IPS DF 6.9 (cell line): ENCODE data around the gene IL19.

Source experiments
- DNase-seq: peaks from one replicate; pipeline ENCODE4 v3.0.0-alpha.2; 2013; ENCODE audit warnings: low read depth, low spot score
- H3K27ac ChIP-seq: one replicate; pipeline ENCODE4 v1.5.1; 2013; ENCODE audit warnings: low read length, control low read depth
- H3K27me3 ChIP-seq: 2 replicates; pipeline ENCODE4 v1.6.1; 2013; ENCODE audit warnings: mild to moderate bottlenecking, low read length; ENCODE audit not compliant: control insufficient read depth, insufficient read depth
- H3K36me3 ChIP-seq: 2 replicates; pipeline ENCODE4 v1.6.1; 2013; ENCODE audit warnings: low read length; ENCODE audit not compliant: control insufficient read depth, insufficient read depth
- H3K4me1 ChIP-seq: 2 replicates; pipeline ENCODE4 v1.6.1; 2013; ENCODE audit warnings: low read length; ENCODE audit not compliant: control insufficient read depth, insufficient read depth
- H3K4me3 ChIP-seq: 2 replicates; pipeline ENCODE4 v1.5.1; 2013; ENCODE audit warnings: mild to moderate bottlenecking, low read length
- H3K9me3 ChIP-seq: 2 replicates; pipeline ENCODE4 v1.6.1; 2013; ENCODE audit warnings: low read length, inconsistent platforms; ENCODE audit not compliant: control insufficient read depth, insufficient read depth
- WGBS: extraction: QIAGEN DNeasy Blood & Tissue Kit; methylation state at CpG from one replicate; pipeline ENCODE4 v1.1.7; 2013; ENCODE audit warnings: mixed read lengths, missing lambda C conversion rate; ENCODE audit not compliant: insufficient read length, insufficient coverage; 5-methylcytosine and 5-hydroxymethylcytosine counted together

IL19 gene

DNA sequence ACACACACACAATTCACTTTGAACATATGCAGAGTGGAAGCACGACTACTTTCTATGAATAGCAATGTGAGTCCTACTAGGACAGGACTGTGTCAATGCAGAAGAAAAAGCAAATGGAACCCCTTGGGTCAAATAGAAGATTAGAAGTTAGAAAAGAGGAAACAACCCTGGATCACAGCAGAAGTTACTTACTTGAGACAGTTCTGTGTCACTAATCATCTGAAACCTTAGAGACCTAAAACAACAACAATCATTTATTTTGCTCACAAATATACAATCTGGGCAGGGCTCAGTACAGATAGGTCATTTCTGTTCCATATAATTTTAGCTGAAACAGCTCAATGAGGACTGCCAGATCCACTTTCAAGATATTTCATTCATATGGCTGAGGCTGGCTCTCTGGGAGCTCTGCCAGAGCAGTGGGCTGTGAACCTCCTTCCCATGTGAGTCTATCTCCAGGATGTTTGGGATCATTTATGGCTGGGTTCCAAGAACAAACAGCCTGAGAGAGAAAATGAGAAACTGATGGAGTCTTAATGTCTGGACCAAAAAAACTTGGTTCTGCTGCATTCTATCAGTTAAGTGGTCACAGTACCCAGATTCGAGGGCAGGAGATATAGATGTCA lies 44.3 kb downstream of the IL19 start:
- Histone ChIP-seq H3K4me3 (no peak overlapping the region), H3K27ac (no peak overlapping the region), H3K9me3 (no peaks in the 10 kb centered on the region), H3K27me3 (no peaks in the 10 kb centered on the region), H3K36me3 (no peaks in the 10 kb centered on the region), H3K4me1 (no peaks in the 10 kb centered on the region)
- WGBS = no CpG with 5 or more reads among the region's 2 CpGs
- DNase-seq = no peak

DNA sequence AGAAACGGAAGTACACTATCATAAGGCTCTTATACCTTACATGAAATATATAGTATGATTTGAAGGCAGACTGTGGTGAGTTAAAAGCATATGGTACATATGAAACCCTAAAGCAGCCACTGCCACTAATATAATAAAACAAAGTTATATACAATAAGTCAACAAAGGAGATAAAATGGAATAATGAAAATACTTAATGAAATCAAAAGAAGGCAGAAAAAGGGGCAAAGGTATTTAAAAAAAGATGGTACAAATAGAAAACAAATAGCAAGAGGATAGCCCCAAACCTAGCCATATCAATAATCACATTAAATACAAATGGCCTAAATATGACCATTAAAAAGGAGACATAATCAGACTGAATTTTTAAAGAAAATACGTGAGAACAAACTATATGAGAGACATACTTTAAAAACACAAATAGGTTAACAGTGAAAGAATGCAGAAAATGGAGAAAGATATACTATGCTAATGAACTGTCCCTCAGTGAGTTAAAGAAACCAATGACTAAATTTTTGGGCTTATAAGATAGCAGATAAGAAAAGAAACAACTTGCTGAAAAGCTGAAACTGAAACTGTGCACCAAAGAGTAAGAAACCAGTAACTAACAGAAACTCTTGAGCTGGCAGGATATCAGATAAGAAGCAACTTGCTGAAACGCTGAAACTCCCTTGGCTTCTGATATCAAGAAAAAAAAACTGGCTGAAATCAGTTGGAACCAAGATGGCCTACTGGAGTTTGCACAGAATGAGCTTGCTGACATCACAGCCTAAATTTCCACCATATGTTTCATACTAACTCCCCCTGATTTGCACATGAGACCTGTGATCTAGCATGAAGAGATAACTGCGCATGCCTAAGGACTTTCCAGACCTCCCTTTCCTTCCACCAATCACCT lies 46.1 kb downstream of the IL19 start:
- WGBS = no CpG with 5 or more reads among the region's 4 CpGs
- no peak for DNase-seq
- no peaks in the 10 kb centered on the region for H3K36me3 ChIP-seq

DNA sequence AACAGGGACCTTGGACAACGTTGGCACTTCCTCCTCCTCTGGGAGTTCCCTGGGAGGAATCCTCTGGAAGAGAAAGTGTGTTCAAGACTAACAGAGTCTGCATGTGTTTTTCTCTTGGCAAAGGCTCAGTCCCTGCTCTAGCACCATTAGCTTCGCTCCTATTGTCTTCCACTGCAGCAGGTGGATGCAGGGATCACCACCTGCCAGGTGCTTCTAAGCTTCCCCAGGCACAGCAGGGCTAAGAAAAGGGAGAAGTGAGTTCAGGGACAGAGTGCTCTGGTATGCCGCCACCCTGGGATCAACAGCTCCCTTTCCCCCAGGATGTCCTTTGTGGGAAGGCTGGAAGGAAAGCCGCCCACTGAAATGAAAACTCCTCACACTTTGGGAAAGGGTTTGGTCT lies 50.9 kb downstream of the IL19 start:
- no peaks in the 10 kb centered on the region for H3K4me1 ChIP-seq
- no peaks in the 10 kb centered on the region for H3K36me3 ChIP-seq
- DNase-seq = no peak
- WGBS = no CpG with 5 or more reads among the region's 4 CpGs
- H3K4me3 ChIP-seq = no peak overlapping the region
- no peak overlapping the region for H3K27ac ChIP-seq
- H3K27me3 ChIP-seq = no peaks in the 10 kb centered on the region
- no peaks in the 10 kb centered on the region for H3K9me3 ChIP-seq

More for the DNA sequence above, 46.1 kb downstream of the IL19 start:
- H3K4me3 ChIP-seq = no peak overlapping the region
- H3K9me3 ChIP-seq = no peaks in the 10 kb centered on the region
- H3K27ac ChIP-seq = no peak overlapping the region
- no peaks in the 10 kb centered on the region for H3K4me1 ChIP-seq
- H3K27me3 ChIP-seq = no peaks in the 10 kb centered on the region

DNA sequence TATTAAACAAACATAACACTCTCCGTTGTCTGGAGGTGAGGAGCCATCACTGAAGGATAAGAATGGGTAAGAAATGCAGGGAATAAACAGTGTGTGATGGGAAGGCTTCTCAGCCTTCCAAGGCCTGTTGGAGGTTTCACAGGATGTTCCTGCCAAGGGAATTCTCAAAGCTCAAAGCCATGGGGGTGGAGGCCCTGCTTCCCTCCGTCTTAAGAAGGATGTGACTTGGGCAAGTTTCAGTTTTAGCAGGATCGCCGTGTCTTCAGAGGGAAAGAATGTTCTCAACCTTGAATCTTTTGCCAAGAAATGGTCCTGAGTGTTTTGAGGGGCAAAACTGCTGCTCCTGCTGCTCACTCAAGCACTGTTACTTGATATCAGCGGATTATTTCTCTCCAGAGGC lies 53.2 kb downstream of the IL19 start:
- Histone ChIP-seq H3K4me3 (no peak overlapping the region), H3K27ac (no peak overlapping the region), H3K27me3 (no peaks in the 10 kb centered on the region), H3K36me3 (no peaks in the 10 kb centered on the region), H3K9me3 (no peaks in the 10 kb centered on the region), H3K4me1 (no peaks in the 10 kb centered on the region)
- DNase-seq = no peak
- WGBS = no CpG with 5 or more reads among the region's 5 CpGs

DNA sequence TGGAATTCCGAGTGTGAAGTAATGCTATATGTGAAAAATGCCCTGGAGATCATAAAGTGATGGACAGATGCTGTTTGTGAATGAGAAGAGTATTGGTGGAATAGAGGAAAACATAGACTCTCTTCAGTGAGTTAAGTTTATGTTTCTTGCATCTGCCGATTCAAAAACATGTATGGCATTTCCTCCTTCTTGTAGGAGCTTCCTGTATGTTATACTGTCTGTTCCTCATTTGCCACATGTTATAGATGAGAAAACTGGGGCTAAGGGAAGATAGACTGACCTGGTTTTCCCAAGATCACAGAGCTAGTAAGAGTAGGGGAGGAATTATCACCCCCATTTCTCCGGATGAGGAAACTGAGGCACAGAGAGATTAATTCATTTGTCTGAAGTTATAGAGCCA lies 53.8 kb downstream of the IL19 start:
- H3K9me3 ChIP-seq = no peaks in the 10 kb centered on the region
- no peak for DNase-seq
- no CpG with 5 or more reads among the region's 3 CpGs for WGBS
- no peaks in the 10 kb centered on the region for H3K27me3 ChIP-seq
- no peak overlapping the region for H3K4me3 ChIP-seq
- H3K4me1 ChIP-seq = no peaks in the 10 kb centered on the region
- no peak overlapping the region for H3K27ac ChIP-seq
- no peaks in the 10 kb centered on the region for H3K36me3 ChIP-seq

DNA sequence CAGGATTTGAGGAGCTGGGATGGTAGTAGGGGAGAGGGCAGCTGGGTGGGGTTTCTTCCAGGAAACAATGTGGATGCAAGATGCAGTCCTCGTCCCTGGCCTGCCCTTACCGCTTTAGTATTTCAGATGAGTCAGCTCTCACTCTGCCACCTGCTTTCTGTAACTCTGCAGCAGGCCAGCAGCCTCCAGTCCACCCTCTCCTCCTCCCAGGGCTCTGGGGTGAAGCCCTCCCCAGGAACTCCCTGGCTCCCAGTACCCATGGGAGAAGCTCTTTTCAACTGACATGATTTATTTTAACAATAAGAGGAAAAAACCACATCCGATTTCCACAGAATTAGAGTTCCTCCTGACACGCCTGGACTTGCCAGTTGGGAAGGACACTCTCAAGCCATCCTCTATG lies 55.8 kb downstream of the IL19 start:
- no peaks in the 10 kb centered on the region for H3K36me3 ChIP-seq
- no peaks in the 10 kb centered on the region for H3K9me3 ChIP-seq
- no peaks in the 10 kb centered on the region for H3K4me1 ChIP-seq
- H3K27me3 ChIP-seq = no peaks in the 10 kb centered on the region
- no peak for DNase-seq
- H3K27ac ChIP-seq = no peak overlapping the region
- H3K4me3 ChIP-seq = no peak overlapping the region
- no CpG with 5 or more reads among the region's 4 CpGs for WGBS

DNA sequence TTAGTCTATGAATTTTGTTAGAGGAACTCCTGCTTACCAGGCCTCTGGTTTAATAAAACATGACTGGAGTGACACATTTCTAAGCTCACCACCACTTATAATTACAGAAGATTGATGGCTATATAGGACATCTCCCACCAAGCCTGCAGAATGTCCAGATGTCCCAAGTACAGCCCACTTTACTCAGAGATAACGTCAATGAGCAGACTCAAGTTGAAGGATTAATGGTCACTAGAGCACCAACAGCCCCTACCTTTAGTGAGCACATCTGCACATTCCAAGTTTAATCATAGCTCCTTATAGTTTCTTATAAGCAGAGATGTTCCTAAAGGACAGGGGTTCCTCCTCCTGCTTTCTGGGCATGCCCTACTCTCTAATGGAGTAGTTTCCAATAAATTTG lies 57.5 kb downstream of the IL19 start:
- Histone ChIP-seq H3K27ac (no peak overlapping the region), H3K4me1 (no peaks in the 10 kb centered on the region), H3K4me3 (no peak overlapping the region), H3K27me3 (no peaks in the 10 kb centered on the region), H3K36me3 (no peaks in the 10 kb centered on the region), H3K9me3 (no peaks in the 10 kb centered on the region)
- DNase-seq = no peak
- no CpG with 5 or more reads among the region's 1 CpG for WGBS

DNA sequence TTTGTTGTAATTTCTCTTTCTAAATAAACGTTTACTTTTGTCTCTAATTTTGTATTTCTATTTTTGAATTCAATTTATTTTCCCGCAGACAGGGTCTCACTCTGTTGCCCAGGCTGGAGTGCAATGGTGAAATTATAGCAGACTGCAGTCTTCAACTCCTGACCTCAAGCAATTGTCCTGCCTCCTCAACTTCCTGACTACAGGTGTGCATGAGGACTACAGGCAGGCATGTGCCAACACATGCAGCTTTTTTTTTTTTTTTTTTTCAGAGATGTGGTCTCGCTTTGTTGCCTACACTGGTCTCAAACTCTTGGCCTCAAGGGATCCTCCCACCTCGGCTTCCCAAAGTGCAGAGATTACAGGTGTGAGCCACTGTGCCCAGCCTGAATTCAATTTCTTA lies 58.2 kb downstream of the IL19 start:
- Histone ChIP-seq H3K27ac (no peak overlapping the region), H3K27me3 (no peaks in the 10 kb centered on the region), H3K4me1 (no peaks in the 10 kb centered on the region; the same call in 1 of the 2 replicates), H3K36me3 (no peaks in the 10 kb centered on the region), H3K9me3 (no peaks in the 10 kb centered on the region), H3K4me3 (no peak overlapping the region)
- DNase-seq = no peak
- no CpG with 5 or more reads among the region's 4 CpGs for WGBS

DNA sequence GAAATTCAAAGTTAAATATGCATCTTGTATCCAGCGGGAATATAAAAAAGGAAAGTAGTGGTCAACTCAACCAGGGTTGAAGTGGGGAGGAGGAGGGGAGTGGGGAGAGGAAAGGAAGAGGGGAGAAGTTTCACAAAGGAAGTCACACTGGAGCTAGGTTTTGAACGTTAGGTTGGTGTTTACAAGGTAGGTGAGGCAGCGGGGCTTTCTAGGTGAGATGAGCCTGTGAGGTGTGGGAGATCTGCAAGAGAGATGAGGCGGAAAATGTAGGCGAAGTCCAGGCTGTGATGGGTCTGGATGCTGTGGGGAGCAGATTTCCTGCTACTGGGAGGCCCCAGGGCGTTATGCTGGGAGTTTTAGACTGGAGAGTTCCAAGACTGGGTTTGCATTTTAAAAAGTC lies 58.7 kb downstream of the IL19 start:
- H3K27ac ChIP-seq = no peak overlapping the region
- no peaks in the 10 kb centered on the region for H3K36me3 ChIP-seq
- no peaks in the 10 kb centered on the region; the same call in 1 of the 2 replicates for H3K4me1 ChIP-seq
- no CpG with 5 or more reads among the region's 6 CpGs for WGBS
- no peak overlapping the region for H3K4me3 ChIP-seq
- H3K9me3 ChIP-seq = no peaks in the 10 kb centered on the region
- no peaks in the 10 kb centered on the region for H3K27me3 ChIP-seq
- DNase-seq = no peak

DNA sequence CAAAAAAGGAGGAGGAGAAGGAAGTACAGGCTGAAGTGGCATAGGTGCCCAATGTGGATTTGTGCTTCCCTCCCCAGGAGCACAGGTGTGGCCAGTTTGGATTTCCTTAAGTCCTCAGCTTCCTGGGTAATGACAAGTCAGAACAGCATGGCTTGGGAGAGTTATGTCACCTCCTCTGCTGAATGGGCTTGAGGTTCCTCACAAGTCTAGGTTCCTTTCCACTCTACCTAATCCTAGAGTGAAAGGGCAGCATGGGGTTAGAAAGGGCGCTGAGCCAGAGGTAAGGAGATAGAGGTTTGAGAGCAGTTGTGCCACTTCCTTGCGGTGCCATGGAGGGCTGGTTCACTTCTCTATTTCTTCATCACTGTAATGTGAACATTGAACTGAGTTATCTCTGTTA lies 59.3 kb downstream of the IL19 start:
- Histone ChIP-seq H3K27me3 (no peaks in the 10 kb centered on the region), H3K27ac (no peak overlapping the region), H3K36me3 (no peaks in the 10 kb centered on the region), H3K4me1 (no peaks in the 10 kb centered on the region; the same call in 1 of the 2 replicates), H3K9me3 (no peaks in the 10 kb centered on the region), H3K4me3 (no peak overlapping the region)
- no peak for DNase-seq
- no CpG with 5 or more reads among the region's 2 CpGs for WGBS
